GM19025 (cell line): ENCODE data around the gene GPN1.
"Not testable (repeated sequence)": the region's sequence is repeated elsewhere in the genome, so short reads cannot be mapped to it uniquely, and the experiment has no call there.

ENCODE experiments used
- ATAC-seq: cut with Tn5 transposase; IDR thresholded peaks from one replicate; pipeline ENCODE4 v1.9.1; 2021; ENCODE audit warnings: mild to moderate bottlenecking, low read depth, moderate library complexity; ENCODE audit not compliant: unreplicated experiment

The GPN1 gene

GRCh38 chr2:27628767-27629709 lies at the start of gene GPN1, which contains the start of gene CCDC121:
TSS of gene GPN1 (plus strand) at chr2:27629050. CDS start at chr2:27629059, 9 bp downstream.
TSS of gene CCDC121 (minus strand) at chr2:27629012. CDS start at chr2:27627799, 1,213 bp downstream.
- peak; percentile 98 for ATAC-seq

- ATAC-seq = no peak
These were observed 47.3 kb upstream of the GPN1 start for GRCh38 chr2:27581417-27582128.

GRCh38 chr2:27582129-27582694 lies 46.6 kb upstream of the GPN1 start:
- no peak for ATAC-seq

- ATAC-seq = peak; percentile 95
These were observed 46.0 kb upstream of the GPN1 start, which contains the start of gene ZNF512 for GRCh38 chr2:27582695-27583389. TSS of gene ZNF512 (plus strand) at chr2:27583042. CDS start at chr2:27583113, 71 bp downstream.

- ATAC-seq = no peak
These were observed 45.4 kb upstream of the GPN1 start for GRCh38 chr2:27583390-27583915.

- no peak for ATAC-seq
These were observed 44.3 kb upstream of the GPN1 start for GRCh38 chr2:27584597-27584996.

GRCh38 chr2:27587025-27587424 lies 41.8 kb upstream of the GPN1 start:
- no peak for ATAC-seq

- no peak for ATAC-seq
These were observed 40.5 kb upstream of the GPN1 start for GRCh38 chr2:27588308-27588707.

- no peak for ATAC-seq
These were observed 37.1 kb upstream of the GPN1 start for GRCh38 chr2:27591745-27592144.

GRCh38 chr2:27593240-27593639 lies 35.6 kb upstream of the GPN1 start:
- no peak for ATAC-seq

GRCh38 chr2:27594020-27594703 lies 34.7 kb upstream of the GPN1 start:
- ATAC-seq = not testable (repeated sequence)

GRCh38 chr2:27595412-27595811 lies 33.4 kb upstream of the GPN1 start:
- not testable (repeated sequence) for ATAC-seq

- no peak for ATAC-seq
These were observed 32.2 kb upstream of the GPN1 start for GRCh38 chr2:27596627-27597026.

GRCh38 chr2:27606611-27607010 lies 22.2 kb upstream of the GPN1 start:
- ATAC-seq = no peak

- ATAC-seq = no peak
These were observed 14.9 kb upstream of the GPN1 start for GRCh38 chr2:27613985-27614384.

- ATAC-seq = no peak
These were observed 13.5 kb upstream of the GPN1 start for GRCh38 chr2:27615316-27615715.

GRCh38 chr2:27621524-27621923 lies 7.3 kb upstream of the GPN1 start:
- ATAC-seq = no peak

GRCh38 chr2:27622921-27623384 lies 5.9 kb upstream of the GPN1 start:
- ATAC-seq = no peak

GRCh38 chr2:27624943-27625342 lies 3.9 kb upstream of the GPN1 start:
- ATAC-seq = no peak
